Measurements from ENCODE around the gene IL18BP. TPM values are rescaled to one million over a fixed set of nuclear protein-coding genes. Genes with fewer than 3 reads are reported as not detected.

Gene IL18BP
- total RNA-seq, 1 donor from 2014 or later: 18.0 TPM

DNA sequence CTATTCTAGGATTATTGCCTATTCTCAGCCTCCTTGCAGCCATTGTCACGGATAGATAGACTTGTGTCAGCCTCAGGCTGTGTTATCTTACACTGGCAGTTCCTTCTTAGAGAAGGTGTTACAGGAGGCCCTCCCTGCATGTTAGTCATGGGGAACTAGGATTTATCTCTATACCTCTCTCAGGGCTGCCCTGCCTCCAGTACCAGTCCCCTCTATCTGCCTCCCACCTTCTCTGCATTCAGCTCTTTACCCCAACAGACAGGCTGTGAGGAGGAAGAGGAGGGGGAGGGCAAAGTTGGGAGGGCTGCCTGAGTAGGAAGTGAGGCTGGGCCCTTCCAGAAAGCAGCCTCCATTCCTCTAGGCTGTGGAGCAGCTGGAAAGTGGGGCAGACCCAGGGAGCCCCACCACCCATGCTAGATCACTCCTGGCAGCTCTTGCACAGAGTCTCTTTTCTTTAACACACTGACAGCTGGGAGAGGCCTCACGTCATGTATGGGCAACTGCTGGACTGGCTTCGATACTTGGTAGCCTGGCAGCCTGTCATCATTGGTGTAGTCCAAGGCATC is 2.9 kb upstream of the IL18BP start:
- no peak for ATAC-seq
- intact Hi-C loops (cut with DNase I): no loop called here
- TF ChIP-seq, protein P1, sequence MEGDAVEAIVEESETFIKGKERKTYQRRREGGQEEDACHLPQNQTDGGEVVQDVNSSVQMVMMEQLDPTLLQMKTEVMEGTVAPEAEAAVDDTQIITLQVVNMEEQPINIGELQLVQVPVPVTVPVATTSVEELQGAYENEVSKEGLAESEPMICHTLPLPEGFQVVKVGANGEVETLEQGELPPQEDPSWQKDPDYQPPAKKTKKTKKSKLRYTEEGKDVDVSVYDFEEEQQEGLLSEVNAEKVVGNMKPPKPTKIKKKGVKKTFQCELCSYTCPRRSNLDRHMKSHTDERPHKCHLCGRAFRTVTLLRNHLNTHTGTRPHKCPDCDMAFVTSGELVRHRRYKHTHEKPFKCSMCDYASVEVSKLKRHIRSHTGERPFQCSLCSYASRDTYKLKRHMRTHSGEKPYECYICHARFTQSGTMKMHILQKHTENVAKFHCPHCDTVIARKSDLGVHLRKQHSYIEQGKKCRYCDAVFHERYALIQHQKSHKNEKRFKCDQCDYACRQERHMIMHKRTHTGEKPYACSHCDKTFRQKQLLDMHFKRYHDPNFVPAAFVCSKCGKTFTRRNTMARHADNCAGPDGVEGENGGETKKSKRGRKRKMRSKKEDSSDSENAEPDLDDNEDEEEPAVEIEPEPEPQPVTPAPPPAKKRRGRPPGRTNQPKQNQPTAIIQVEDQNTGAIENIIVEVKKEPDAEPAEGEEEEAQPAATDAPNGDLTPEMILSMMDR (IDR thresholded peaks at IDR 0.05): no peak
- H3K4me3 ChIP-seq: no peak overlapping the region
- no peak overlapping the region for H3K27ac ChIP-seq
- no peak for DNase-seq
- peaks cover 43% of the 10 kb centered on the region for H3K4me1 ChIP-seq
- H3K36me3 ChIP-seq: peaks cover 19% of the 10 kb centered on the region
- no peaks in the 10 kb centered on the region for H3K27me3 ChIP-seq (ENCODE audit: low read depth)
- no peaks in the 10 kb centered on the region for H3K9me3 ChIP-seq

DNA sequence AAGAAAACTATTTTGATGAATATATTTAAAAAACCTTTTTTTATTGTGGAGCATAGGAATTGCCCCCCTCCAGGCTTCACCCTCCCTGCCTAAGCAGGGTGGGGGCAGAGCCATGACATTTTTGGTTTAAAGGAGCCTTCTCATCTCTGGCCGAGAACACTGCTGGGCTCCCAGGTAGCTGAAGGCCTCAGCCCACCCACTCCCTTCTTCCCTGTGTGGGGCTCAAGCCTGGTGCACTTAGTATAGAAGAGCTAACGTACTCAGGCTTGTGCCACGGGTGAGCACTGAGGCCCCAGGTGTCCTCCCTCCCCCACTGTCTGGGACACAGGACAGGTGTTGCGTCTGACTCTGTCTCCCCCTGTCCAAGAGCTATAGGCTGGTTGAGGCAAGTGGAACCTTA is 2.2 kb upstream of the IL18BP start:
- H3K27ac ChIP-seq: no peak overlapping the region
- DNase-seq: no peak

DNA sequence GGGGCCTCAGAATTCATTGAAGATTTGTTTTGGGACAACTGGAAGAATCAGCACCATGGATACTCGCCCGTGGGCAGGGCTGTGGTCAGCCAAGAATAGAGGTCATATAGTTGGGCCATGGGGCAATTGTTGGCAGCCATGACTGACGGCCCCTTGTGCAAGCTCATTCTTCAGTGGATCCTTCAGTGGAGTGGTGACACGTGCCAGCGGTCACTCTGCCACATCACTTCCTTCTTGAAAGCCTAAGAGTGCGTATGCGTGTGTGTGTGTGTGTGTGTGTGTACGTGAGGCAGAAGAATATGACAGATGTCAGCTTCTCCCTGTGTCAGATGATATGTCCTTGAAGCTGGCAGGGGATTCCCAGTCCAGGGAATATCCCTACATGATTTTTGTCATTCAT is 1.8 kb upstream of the IL18BP start:
- Histone ChIP-seq H3K27me3 (ENCODE audit: low read depth) (no peaks in the 10 kb centered on the region), H3K27ac (peak overlapping the region; percentile 18), H3K4me1 (peaks cover 50% of the 10 kb centered on the region), H3K36me3 (peaks cover 20% of the 10 kb centered on the region), H3K4me3 (no peak overlapping the region), H3K9me3 (no peaks in the 10 kb centered on the region)
- TF ChIP-seq, protein P1 (IDR thresholded peaks at IDR 0.05): no peak
- ATAC-seq (peak; percentile 55 to 75), DNase-seq (peak; percentile 89)
- intact Hi-C loops (cut with DNase I): no loop called here

More for the DNA sequence above, 2.2 kb upstream of the IL18BP start:
- Histone ChIP-seq H3K9me3 (no peaks in the 10 kb centered on the region), H3K36me3 (peaks cover 20% of the 10 kb centered on the region), H3K4me3 (no peak overlapping the region), H3K4me1 (peaks cover 50% of the 10 kb centered on the region), H3K27me3 (ENCODE audit: low read depth) (no peaks in the 10 kb centered on the region)
- TF ChIP-seq, protein P1 (IDR thresholded peaks at IDR 0.05): no peak
- intact Hi-C loops (cut with DNase I): no loop called here
- no peak for ATAC-seq

DNA sequence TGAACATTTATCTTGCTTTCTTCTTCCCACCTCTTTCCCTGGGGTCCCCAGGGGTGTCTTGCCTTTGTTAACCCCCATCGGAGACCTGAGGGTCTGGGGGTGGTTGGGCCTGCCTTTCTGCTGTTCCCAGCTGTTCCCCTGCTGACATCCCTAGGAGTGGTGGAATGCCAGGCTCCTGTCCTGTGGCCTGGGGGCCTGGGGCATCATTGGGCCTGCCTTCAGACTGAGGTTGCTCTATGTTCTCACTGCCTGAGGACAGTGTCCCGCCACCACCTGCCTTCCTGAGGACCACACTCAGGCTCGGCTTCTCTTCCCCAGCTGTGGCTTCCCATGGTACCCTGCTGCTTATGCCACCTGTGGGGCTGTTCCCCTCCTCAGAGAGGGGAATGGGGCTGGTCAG is 1.1 kb upstream of the IL18BP start:
- peaks cover 43% of the 10 kb centered on the region for H3K4me1 ChIP-seq
- no peaks in the 10 kb centered on the region for H3K27me3 ChIP-seq (ENCODE audit: low read depth)
- H3K27ac ChIP-seq: peak overlapping the region; percentile 18
- H3K4me3 ChIP-seq: no peak overlapping the region
- TF ChIP-seq, protein P1 (IDR thresholded peaks at IDR 0.05): no peak
- peaks cover 26% of the 10 kb centered on the region for H3K36me3 ChIP-seq
- DNase-seq (no peak), ATAC-seq (no peak)
- intact Hi-C loops (cut with DNase I): no loop called here
- no peaks in the 10 kb centered on the region for H3K9me3 ChIP-seq

DNA sequence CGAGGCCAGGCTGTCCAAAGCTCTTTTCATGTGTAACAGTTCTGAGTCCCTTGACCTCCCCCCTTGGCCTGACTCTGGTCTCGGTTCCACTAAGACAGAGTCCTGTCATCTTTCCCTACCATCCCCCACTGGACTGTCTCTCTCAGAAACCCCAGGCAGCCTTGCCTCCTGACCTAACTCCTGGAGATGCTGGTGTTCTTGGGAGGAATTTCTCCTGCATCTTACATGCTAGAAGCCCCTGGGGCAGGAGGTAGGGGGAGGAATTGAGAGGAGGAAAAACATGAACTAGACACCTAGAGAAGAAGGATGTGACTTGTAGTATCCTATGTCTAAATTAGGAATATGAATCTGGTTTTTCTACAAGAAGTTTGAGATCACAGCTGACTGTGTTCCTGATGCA is 648 bp upstream of the IL18BP start:
- Histone ChIP-seq H3K9me3 (no peaks in the 10 kb centered on the region), H3K27me3 (ENCODE audit: low read depth) (no peaks in the 10 kb centered on the region), H3K36me3 (peaks cover 30% of the 10 kb centered on the region), H3K4me1 (peaks cover 43% of the 10 kb centered on the region), H3K4me3 (no peak overlapping the region), H3K27ac (peak overlapping the region; percentile 73)
- ATAC-seq (no peak), DNase-seq (no peak)
- TF ChIP-seq, protein P1 (IDR thresholded peaks at IDR 0.05): no peak
- intact Hi-C loops (cut with DNase I): no loop called here

All from lower lobe of right lung (tissue), 2 donors.